ENCODE measurements around the gene CNNM3. TPM values are rescaled to one million over a fixed set of nuclear protein-coding genes. Genes with fewer than 3 reads are reported as not detected.
A peak's percentile ranks its signal among the peaks of the same experiment; 100 is the strongest.

The CNNM3 gene
- total RNA-seq, 1 donor from 2014 or later, result 14.7 TPM

GRCh38 chr2:96878171-96878570, 62.1 kb downstream of the CNNM3 start:
- Mint-ChIP-seq H3K4me3 (ENCODE audit: unreplicated experiment) (no peak overlapping the region), H3K27me3 (ENCODE audit: unreplicated experiment) (peaks cover 23% of the 10 kb centered on the region), H3K27ac (ENCODE audit: unreplicated experiment) (no peak overlapping the region), H3K36me3 (ENCODE audit: low read depth, unreplicated experiment) (no peaks in the 10 kb centered on the region), H3K4me1 (ENCODE audit: unreplicated experiment) (peaks cover 65% of the 10 kb centered on the region), H3K9me3 (ENCODE audit: unreplicated experiment) (no peaks in the 10 kb centered on the region)
- DNase-seq (ENCODE audit: low spot score), result no peak
- TF ChIP-seq CTCF (IDR thresholded peaks at IDR 0.05; ENCODE audit: unreplicated experiment), result no peak

DNA sequence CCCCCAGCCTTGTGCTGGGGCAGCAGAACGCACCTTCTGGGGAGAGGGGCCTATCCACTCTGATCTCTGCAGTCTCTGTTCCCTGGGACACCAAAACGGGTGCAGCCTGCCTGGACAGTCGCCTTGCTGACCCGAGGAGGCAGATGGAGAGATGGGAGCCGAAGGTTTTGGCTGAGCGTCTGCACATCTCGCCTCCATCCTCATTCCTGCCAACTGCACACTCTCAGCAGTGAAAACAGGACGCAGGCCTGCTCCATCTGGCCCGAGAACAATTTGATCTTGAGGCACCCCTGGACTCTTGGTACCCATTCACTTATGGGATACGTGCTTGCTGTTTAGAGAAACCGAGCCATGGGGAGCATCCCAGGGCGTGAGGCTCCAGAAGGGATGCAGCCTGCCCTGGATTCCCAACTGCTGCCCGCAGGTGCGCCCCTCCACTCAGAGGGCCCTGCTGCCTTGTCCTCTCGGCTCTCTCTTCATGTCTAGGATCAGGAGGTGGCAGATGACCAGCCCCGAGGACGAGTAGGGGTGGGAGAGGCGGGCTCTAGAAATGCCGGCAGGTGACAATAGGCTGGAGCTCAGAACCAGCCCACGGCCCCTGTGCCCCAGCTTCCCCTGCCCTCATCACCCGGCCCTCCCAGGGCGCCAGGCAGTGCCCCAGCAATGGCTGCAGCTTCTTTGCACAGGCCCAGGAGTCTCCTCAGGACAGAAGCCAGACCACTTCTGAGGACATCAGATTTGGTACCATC, 62.9 kb downstream of the CNNM3 start:
- H3K36me3 Mint-ChIP-seq (ENCODE audit: low read depth, unreplicated experiment), result no peaks in the 10 kb centered on the region
- no peak for TF ChIP-seq CTCF (IDR thresholded peaks at IDR 0.05; ENCODE audit: unreplicated experiment)
- peaks cover 59% of the 10 kb centered on the region for H3K4me1 Mint-ChIP-seq (ENCODE audit: unreplicated experiment)
- H3K27ac Mint-ChIP-seq (ENCODE audit: unreplicated experiment), result peak overlapping the region; percentile 30
- no peaks in the 10 kb centered on the region for H3K9me3 Mint-ChIP-seq (ENCODE audit: unreplicated experiment)
- DNase-seq (ENCODE audit: low spot score), result no peak
- H3K4me3 Mint-ChIP-seq (ENCODE audit: unreplicated experiment), result no peak overlapping the region
- H3K27me3 Mint-ChIP-seq (ENCODE audit: unreplicated experiment), result peaks cover 22% of the 10 kb centered on the region

GRCh38 chr2:96879545-96880040, 63.5 kb downstream of the CNNM3 start:
- no peak for TF ChIP-seq CTCF (IDR thresholded peaks at IDR 0.05; ENCODE audit: unreplicated experiment)
- H3K27ac Mint-ChIP-seq (ENCODE audit: unreplicated experiment), result peak overlapping the region; percentile 20
- DNase-seq (ENCODE audit: low spot score), result no peak
- H3K9me3 Mint-ChIP-seq (ENCODE audit: unreplicated experiment), result no peaks in the 10 kb centered on the region
- no peak overlapping the region for H3K4me3 Mint-ChIP-seq (ENCODE audit: unreplicated experiment)
- peaks cover 58% of the 10 kb centered on the region for H3K4me1 Mint-ChIP-seq (ENCODE audit: unreplicated experiment)
- H3K27me3 Mint-ChIP-seq (ENCODE audit: unreplicated experiment), result peaks cover 19% of the 10 kb centered on the region
- no peaks in the 10 kb centered on the region for H3K36me3 Mint-ChIP-seq (ENCODE audit: low read depth, unreplicated experiment)

- no peak for TF ChIP-seq CTCF (IDR thresholded peaks at IDR 0.05; ENCODE audit: unreplicated experiment)
- peaks cover 1% of the 10 kb centered on the region for H3K36me3 Mint-ChIP-seq (ENCODE audit: low read depth, unreplicated experiment)
- no peak overlapping the region for H3K4me3 Mint-ChIP-seq (ENCODE audit: unreplicated experiment)
These were observed 64.8 kb downstream of the CNNM3 start for GRCh38 chr2:96880891-96881273.

More at GRCh38 chr2:96880891-96881273, 64.8 kb downstream of the CNNM3 start:
- H3K4me1 Mint-ChIP-seq (ENCODE audit: unreplicated experiment), result peaks cover 52% of the 10 kb centered on the region
- no peak overlapping the region for H3K27ac Mint-ChIP-seq (ENCODE audit: unreplicated experiment)
- peaks cover 14% of the 10 kb centered on the region for H3K27me3 Mint-ChIP-seq (ENCODE audit: unreplicated experiment)
- no peak for DNase-seq (ENCODE audit: low spot score)
- no peaks in the 10 kb centered on the region for H3K9me3 Mint-ChIP-seq (ENCODE audit: unreplicated experiment)

Measured in endothelial cell (in vitro differentiated cells).